ENCODE results near the gene MGME1.
"Not testable (repeated sequence)": the region's sequence is repeated elsewhere in the genome, so short reads cannot be mapped to it uniquely, and the experiment has no call there.

MGME1 gene

DNA sequence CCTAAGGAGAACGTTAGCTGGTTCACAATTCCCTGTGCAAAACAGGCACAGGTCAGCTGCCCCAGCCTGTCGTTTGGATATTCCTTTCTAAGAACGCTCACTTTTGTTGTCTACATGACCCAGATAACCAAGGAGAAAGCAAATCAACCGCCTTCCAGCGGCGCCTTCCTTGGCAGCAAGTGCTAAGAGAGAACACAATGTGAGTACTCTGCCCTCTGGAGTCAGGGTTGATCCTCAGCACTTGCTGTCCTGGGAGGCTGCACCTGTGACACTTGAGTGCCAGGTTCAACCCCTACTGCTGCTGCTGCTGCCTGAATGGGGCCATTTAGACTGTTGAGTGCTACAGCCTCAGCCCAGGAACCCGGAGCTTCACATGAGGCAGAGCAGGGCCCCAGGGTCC is 52.1 kb downstream of the MGME1 start:
- DNase-seq (ENCODE audit: low spot score) = no peak

DNA sequence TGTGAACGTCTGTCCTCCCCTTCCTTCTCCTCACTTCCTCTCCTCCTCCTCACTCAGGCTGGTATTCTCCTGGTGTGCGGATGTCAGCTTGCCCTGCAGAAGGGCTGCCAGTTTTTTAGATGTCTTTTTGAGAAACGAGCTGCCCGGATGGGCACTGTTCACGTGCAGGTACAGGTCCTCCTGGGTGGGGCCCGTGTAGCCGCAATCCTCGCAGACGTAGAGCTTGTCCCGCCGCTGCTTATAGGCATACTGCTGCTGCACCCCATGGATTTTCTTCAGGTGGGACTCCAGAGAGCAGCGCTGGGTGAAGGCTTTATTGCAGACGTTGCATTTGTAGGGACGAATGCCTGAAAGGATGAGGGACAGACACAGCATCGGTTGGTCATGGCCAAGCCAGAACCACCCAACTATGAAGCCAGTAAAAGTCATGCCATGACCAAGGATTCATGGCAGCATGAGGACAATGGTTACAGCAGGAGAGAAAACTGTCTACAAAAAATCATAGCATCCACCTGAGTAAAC is 55.8 kb downstream of the MGME1 start:
- no peak for DNase-seq (ENCODE audit: low spot score)

DNA sequence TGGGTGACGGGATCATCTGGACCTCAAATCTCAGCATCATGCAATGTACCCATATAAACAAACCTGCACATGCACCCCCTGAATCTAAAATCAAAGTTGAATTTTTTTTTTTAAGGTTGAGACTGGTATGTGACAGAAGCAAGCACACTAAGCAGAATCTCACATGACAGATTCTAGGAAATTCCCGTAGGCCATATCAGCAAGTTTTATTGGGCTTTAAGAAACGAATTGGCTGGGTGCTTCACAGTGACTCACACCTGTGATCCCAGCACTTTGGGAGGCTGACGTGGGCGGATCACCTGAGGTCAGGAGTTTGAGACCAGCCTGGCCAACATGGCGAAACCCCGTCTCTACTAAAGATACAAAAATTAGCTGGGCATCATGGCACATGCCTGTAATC is 58.2 kb downstream of the MGME1 start:
- DNase-seq (ENCODE audit: low spot score) = not testable (repeated sequence)

DNA sequence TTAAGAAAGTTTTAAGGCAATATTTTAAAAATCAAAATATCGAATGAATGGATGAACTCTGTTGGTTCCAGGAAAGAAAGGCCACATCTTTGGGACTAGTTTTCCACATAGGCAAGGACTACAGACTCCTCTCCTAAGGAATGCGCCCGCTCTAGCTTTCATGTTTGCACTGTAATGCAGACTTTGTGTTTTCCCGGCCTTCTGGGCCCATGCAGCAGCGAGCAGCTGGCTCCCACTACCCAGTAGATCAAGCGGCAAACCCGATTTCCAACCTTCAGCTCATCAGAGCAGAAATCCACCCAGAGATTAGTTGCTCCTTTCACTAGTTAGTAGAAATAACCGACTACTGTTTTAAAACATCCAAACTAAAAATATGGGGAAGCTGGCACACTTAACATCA is 61.2 kb downstream of the MGME1 start:
- DNase-seq (ENCODE audit: low spot score) = no peak

DNA sequence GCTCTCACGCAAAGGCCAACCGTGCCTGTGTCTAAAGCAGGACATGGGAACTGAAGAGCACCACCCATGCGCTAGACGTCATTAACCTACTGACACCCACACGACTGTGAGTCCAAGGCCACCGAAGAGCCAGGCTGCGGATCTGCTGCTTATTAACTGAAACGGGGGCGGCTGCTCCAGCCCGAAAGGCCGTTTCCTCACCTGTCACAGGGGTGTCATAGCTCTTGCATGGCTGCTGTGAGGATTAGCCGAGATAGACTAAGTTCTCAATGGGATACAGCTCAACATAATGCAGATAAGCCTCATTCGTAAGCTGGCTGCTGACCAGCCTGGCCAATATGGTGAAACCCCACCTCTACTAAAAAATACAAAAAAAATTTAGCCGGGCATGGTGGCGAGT is 62.2 kb downstream of the MGME1 start:
- DNase-seq (ENCODE audit: low spot score) = no peak

DNA sequence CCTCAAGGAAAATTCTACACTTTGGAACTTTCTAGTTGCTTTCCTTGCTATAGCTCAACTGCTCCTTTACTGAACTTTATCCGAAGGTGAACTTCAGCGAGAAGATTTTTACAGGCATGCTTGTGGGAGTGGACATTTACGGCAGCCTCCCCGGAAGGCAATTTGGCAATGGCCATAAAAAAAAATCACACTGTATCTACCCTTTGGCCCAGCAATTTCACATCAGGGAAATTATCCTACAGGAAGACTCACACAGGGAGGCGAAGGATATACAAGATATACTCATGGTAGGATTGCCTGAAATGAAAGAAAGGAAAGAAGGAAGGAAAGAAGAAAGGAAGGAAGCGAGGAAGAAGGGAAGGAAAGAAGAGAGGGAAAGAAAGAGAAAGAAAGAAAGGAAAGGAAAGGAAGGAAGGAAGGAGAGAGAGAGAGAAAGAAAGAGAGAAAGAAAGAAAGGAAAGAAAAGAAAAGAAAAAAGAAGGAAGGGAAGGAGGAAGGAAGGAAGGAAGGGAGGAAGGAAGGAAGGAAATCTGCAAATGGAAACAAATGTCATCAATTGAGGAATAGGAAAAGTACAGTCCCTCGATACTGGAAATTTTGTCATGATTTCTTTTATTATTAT is 63.2 kb downstream of the MGME1 start:
- no peak for DNase-seq (ENCODE audit: low spot score)

DNA sequence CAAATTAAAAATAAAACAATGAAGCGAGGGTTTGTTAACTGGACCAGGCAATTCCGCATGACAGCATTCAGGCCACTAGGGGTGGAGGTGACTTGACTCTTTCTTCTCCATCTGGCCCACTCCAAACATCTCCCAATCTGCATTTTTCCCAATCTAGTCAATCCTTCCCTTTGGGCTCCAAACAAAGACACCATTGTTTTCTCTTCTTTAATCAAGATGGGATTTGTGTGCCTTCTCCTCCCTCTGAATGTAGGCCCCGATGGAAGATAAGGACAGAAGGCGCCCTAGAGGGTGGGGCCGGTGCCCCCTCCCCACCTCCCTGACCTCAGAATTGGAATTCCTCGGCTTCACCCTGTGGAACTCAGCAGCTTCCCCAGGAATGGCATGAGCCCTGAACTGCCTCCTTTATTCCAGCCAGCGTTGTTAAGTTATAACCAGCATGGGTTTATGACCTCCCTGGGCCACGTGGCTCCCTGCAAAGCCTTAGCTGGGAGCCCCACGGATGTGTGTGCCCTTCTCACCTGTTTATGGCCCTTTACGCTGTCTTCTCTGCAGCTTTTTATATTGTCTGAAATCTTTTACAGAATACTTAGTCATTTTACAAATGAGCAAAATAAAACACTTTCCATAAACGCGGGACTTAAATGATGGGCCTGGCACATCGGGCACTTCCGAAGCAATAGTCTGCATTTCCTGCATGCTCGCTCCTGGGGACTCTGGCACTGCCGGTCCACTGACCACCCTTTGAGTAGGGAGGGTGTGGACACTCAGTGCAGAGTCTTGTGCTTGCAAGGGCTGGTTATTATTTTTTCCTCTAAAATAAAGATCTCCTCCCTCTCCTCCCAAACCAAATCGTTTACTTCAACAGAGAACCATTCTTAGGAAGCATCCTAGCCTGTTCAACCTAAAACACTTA is 64.4 kb downstream of the MGME1 start:
- DNase-seq (ENCODE audit: low spot score) = no peak

DNA sequence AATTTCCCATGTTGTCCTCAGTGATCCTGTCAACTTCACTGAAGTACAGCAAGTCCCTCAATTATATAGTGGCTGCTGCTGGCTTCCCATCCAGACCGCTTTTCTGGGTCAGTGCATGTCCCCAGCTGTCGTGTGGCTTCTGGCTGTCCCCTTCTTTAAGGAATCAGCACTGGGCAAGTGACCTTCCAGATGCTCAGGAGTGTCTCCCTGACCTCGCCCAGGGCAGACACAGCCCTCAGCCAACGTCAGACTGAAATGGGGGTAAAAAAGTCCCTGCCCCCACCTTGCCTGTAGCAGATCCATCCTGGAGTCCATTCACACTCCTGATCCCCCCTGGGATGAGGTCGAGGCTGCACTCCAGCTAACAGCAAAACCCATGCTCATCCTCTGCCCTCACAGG is 65.2 kb downstream of the MGME1 start:
- DNase-seq (ENCODE audit: low spot score) = no peak

DNA sequence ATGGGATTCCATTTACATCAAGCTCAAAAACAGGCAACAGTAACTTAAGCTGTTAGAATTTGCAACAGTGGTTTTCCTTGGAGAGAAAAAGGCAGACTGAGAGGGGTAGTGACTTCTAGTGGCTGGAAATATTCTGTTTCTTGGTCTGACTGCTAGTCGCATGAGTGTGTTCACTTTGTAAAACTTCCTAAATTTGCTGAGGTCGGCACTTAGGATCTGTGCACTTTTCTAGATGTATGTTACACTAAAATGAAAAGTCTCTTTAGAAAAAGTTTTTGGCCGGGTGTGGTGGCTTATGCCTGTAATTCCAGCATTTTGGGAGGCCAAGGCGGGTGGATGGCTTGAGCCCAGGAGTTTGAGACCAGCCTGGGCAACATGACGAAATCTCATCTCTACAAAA is 70.2 kb downstream of the MGME1 start:
- DNase-seq (ENCODE audit: low spot score) = no peak
